OCI-LY3 (cell line): ENCODE results near the gene LYSMD1.

ENCODE experiments used
- H2AFZ ChIP-seq: fragments of 200-600, 300-600 bp; shearing (Covaris generic); 2 replicates; pipeline ENCODE4 v1.6.0; 2014; ENCODE audit warnings: antibody characterized with exemption, low read depth, low read length
- H3K27ac ChIP-seq: fragments of 200-600, 300-600 bp; sonication (generic); 2 replicates; pipeline ENCODE4 v1.5.1; 2014; ENCODE audit warnings: mild to moderate bottlenecking, low read length, moderate library complexity, mixed read lengths
- H3K27me3 ChIP-seq: fragments of 200-600, 300-600 bp; sonication (generic); 2 replicates; pipeline ENCODE4 v1.6.1; 2014; ENCODE audit warnings: low read depth, low read length, mixed read lengths
- H3K36me3 ChIP-seq: fragments of 200-600, 300-600 bp; sonication (generic); replicated peaks from 2 replicates; pipeline ENCODE3; 2014; ENCODE audit warnings: low read depth, low read length, mixed read lengths
- H3K4me1 ChIP-seq: fragments of 300-600, 200-600 bp; sonication (generic); 2 replicates; pipeline ENCODE4 v1.6.1; 2014; ENCODE audit warnings: low read length, mixed read lengths
- H3K4me2 ChIP-seq: fragments of 200-600, 300-600 bp; sonication (generic); 2 replicates; pipeline ENCODE4 v1.6.1; 2014; ENCODE audit warnings: low read length, mixed read lengths
- H3K4me3 ChIP-seq: fragments of 300-600, 200-600 bp; sonication (generic); 2 replicates; pipeline ENCODE4 v1.5.1; 2014; ENCODE audit warnings: antibody characterized with exemption, mild to moderate bottlenecking, low read length, moderate library complexity
- H3K79me2 ChIP-seq: fragments of 300-600, 200-600 bp; shearing (Covaris generic); 2 replicates; pipeline ENCODE4 v1.6.1; 2014; ENCODE audit warnings: mild to moderate bottlenecking, low read length, mixed read lengths
- H3K9ac ChIP-seq: fragments of 300-600, 200-600 bp; shearing (Covaris generic); 2 replicates; pipeline ENCODE4 v1.6.0; 2014; ENCODE audit warnings: mild to moderate bottlenecking, low read length, moderate library complexity
- H3K9me3 ChIP-seq: fragments of 200-600, 300-600 bp; shearing (Covaris generic); 2 replicates; pipeline ENCODE4 v1.6.1; 2014; ENCODE audit warnings: low read length, mixed read lengths; ENCODE audit not compliant: insufficient read depth
- H4K20me1 ChIP-seq: fragments of 200-600, 300-600 bp; sonication (generic); 2 replicates; pipeline ENCODE4 v1.6.1; 2016; ENCODE audit warnings: low read length, mixed read lengths; ENCODE audit not compliant: insufficient read depth
- EZH2phosphoT487 ChIP-seq: fragments of 200-600 bp; shearing (Covaris generic); IDR thresholded peaks from 2 replicates; pipeline ENCODE4 v1.6.1; 2018; ENCODE audit warnings: antibody characterized with exemption, mixed run types, low read depth
- TF ChIP-seq, protein P1 (sequence below): fragments of 200-600, 300-600 bp; sonication (generic); IDR thresholded peaks from 2 replicates; pipeline ENCODE4 v1.5.1; 2014; ENCODE audit warnings: antibody characterized with exemption, low read length, low read depth

The LYSMD1 gene

DNA sequence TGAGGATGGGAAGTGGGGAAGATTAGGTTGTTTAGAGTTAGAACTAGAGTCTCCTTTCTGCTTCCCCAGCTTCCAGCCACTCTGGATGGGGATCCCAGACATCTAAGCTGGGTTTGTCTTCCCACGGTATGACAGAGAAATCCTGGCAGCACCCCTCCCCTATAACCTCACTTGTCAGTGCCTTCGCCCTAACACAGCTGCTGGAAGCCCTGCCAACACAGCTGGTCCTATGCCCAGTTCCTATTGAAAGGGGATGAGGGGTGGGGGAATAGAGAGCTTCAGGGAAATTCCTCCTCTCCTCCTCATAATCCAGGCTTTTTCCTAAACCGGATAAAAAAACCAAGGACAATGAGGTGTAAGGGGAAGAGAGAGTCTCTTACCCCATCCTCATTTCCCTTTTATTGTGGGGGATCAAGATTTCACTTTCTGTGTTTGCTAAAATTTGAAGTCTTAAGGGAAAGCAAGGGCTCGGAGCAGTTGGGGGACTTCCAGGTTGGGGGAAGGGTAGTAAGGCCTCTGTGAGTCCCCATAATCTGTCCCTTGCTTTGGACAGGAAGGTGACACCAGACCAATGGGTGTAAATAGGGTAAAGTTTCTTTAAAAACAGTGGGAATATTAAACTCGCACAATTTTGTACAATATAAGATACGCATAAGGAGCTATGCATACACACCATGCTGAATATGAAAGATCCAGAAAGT lies 9.5 kb upstream of the LYSMD1 start:
- TF ChIP-seq EZH2phosphoT487 = no peak
- TF ChIP-seq, protein P1, sequence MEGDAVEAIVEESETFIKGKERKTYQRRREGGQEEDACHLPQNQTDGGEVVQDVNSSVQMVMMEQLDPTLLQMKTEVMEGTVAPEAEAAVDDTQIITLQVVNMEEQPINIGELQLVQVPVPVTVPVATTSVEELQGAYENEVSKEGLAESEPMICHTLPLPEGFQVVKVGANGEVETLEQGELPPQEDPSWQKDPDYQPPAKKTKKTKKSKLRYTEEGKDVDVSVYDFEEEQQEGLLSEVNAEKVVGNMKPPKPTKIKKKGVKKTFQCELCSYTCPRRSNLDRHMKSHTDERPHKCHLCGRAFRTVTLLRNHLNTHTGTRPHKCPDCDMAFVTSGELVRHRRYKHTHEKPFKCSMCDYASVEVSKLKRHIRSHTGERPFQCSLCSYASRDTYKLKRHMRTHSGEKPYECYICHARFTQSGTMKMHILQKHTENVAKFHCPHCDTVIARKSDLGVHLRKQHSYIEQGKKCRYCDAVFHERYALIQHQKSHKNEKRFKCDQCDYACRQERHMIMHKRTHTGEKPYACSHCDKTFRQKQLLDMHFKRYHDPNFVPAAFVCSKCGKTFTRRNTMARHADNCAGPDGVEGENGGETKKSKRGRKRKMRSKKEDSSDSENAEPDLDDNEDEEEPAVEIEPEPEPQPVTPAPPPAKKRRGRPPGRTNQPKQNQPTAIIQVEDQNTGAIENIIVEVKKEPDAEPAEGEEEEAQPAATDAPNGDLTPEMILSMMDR = no peak
- Histone ChIP-seq H3K4me2 (peak overlapping the region; percentile 9), H2AFZ (no peak overlapping the region), H3K36me3 (peaks cover 51% of the 10 kb centered on the region), H3K79me2 (no peaks in the 10 kb centered on the region), H3K27ac (peak overlapping the region; percentile 44), H3K9ac (no peak overlapping the region), H3K4me1 (peaks cover 18% of the 10 kb centered on the region), H3K4me3 (no peak overlapping the region; the same call in 1 of the 2 replicates), H3K27me3 (no peaks in the 10 kb centered on the region), H4K20me1 (peaks cover 3% of the 10 kb centered on the region; the same call in 1 of the 2 replicates), H3K9me3 (no peaks in the 10 kb centered on the region)

DNA sequence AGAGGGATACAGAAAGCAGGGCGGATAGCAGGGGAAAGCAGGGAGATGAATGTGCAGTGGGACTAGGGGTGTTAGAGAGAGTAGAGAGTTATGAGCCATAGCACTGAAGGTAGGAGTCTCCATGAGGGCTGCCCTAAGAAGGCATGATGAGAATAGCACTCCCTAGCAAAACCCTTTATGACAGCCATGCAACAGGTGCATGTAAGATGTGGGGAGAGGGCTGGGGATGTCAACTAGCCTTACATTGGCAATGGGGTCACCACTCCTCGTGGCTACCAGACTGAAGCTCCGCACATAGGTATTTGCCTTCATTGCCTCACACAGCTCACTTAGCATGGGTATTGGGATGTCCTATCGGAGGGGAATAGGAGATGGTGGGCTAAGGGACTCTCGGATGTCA lies 5.5 kb upstream of the LYSMD1 start:
- peaks cover 42% of the 10 kb centered on the region for H3K36me3 ChIP-seq
- no peak for TF ChIP-seq EZH2phosphoT487
- TF ChIP-seq, protein P1 = no peak
- no peaks in the 10 kb centered on the region for H3K27me3 ChIP-seq

DNA sequence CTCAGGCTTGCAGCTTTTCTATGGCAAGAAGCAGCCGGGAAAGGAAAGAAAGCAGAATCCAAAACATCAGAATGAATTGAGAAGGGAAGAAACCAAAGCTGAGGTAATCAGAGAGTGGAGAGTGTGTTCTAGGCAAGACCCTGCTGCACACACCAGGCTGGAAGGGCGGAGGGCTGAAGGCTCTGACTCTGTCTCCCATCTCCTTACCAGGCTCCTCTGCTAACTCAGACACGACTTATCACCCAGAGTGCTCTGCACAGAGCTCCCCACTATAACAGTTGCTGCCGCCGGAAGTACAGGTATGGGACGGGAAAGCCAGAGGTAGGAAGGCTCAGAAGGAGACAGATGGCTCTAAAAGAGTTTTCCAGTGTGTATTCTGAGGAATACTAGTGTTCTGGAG lies 1.4 kb upstream of the LYSMD1 start:
- Histone ChIP-seq H3K9me3 (no peaks in the 10 kb centered on the region), H2AFZ (no peak overlapping the region), H3K4me2 (peak overlapping the region; percentile 84), H4K20me1 (no peaks in the 10 kb centered on the region), H3K27ac (no peak overlapping the region), H3K4me1 (peaks cover 17% of the 10 kb centered on the region), H3K27me3 (no peaks in the 10 kb centered on the region), H3K79me2 (peaks cover 26% of the 10 kb centered on the region), H3K9ac (peak overlapping the region; percentile 96), H3K36me3 (peaks cover 21% of the 10 kb centered on the region), H3K4me3 (peak overlapping the region; percentile 95)
- TF ChIP-seq, protein P1 = no peak
- TF ChIP-seq EZH2phosphoT487 = no peak

More for the DNA sequence above, 5.5 kb upstream of the LYSMD1 start:
- H3K9me3 ChIP-seq = no peaks in the 10 kb centered on the region
- H3K4me3 ChIP-seq = no peak overlapping the region
- no peak overlapping the region for H3K4me2 ChIP-seq
- peaks cover 12% of the 10 kb centered on the region for H3K79me2 ChIP-seq
- H3K4me1 ChIP-seq = peaks cover 22% of the 10 kb centered on the region
- no peak overlapping the region for H3K9ac ChIP-seq
- H2AFZ ChIP-seq = no peak overlapping the region
- no peaks in the 10 kb centered on the region for H4K20me1 ChIP-seq
- H3K27ac ChIP-seq = no peak overlapping the region

DNA sequence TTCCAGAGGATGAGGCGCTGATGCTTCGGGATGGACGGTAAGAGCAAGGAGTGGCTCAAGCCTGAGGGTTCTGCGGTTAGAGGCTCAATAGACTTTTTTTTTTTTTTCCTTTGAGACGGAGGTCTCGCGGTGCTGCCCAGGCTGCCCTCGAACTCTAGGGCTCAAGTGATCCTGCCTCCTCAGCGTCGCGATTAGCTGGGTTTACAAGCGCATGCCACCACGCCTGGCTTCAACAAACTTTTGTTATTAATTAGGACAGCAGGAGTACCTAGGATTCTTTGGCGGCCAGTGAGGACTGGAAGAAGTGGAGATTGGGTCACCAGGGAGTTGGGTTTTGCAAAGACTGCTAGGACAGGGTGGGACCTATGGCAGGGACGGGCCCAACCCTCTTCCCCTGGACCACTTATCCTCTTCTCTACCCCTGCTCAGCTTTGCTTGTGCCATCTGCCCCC lies 829 bp upstream of the LYSMD1 start:
- peak overlapping the region; percentile 71 for H3K27ac ChIP-seq

More for the DNA sequence above, 829 bp upstream of the LYSMD1 start:
- Histone ChIP-seq H3K9ac (peak overlapping the region; percentile 96), H3K4me2 (peak overlapping the region; percentile 84), H3K9me3 (no peaks in the 10 kb centered on the region), H3K79me2 (peaks cover 26% of the 10 kb centered on the region), H3K27me3 (no peaks in the 10 kb centered on the region), H3K4me1 (peaks cover 17% of the 10 kb centered on the region), H4K20me1 (no peaks in the 10 kb centered on the region), H2AFZ (peak overlapping the region; percentile 89), H3K36me3 (peaks cover 22% of the 10 kb centered on the region), H3K4me3 (peak overlapping the region; percentile 95)
- no peak for TF ChIP-seq EZH2phosphoT487
- TF ChIP-seq, protein P1 = no peak
